EH (cell line): ENCODE data around the gene TFEB.

Experiments used
- DNase-seq: peaks from one replicate; pipeline ENCODE4 v3.0.0-alpha.2; 2015; ENCODE audit warnings: low read depth

The TFEB gene

GRCh38 chr6:41674231-41675000 is 61.0 kb downstream of the TFEB start:
- DNase-seq = no peak

DNA sequence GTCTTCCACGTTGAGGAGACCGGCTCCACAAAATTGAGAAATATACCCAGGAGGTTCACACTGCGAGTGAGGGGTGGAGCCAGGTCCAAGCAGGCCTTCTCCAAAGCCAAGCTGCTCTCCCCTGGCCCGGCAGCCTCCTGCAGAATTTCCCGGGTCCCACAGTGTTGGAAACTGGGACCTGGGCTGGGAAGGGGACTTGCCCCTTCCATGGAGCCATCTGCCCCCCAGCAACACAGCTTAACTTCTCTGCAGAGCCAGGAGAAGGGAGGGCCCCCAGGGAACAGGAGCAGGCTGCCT is 61.8 kb downstream of the TFEB start:
- no peak for DNase-seq

DNA sequence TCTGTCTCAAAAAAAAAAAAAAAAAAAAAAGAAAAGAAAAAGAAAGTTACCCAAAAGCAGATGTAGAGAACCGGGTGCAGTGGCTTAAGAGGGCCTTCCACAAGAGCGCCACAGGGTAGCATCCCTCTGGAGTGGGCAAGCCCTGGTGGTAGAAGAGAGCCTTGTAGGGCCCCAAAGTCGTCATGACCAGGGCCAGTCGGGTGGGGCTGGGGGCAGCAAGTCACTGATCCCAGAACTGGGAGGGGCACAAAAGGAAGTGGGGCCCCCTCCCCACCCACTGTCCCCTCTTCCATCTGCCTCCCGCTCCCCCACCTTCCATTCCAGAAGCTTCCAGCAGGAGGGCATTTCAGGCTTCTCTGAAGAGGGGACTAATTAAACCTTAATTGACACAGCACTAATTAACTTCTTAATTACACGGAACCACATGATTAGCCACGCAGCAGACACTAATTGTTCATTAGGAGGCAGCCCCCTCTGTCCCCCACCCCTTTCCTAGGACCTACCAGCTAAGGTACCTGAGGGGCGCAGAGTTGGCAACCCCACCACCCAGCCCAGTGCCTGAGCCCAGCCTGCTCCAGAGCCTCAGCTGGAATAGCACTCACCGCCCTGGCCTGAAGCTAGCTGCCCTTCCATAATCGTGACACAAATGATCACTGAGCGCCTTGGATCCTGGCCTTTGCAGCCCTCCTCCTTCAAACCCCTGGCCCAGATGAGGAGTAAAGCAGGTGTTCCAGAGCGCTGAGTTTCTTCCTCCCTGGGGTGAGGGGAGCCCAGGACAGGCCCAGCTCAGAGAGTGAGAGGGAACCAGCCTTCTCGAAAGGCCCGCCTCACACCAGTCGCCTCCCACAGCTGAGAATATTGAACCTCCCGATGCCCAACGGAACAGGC is 62.3 kb downstream of the TFEB start:
- DNase-seq = no peak

DNA sequence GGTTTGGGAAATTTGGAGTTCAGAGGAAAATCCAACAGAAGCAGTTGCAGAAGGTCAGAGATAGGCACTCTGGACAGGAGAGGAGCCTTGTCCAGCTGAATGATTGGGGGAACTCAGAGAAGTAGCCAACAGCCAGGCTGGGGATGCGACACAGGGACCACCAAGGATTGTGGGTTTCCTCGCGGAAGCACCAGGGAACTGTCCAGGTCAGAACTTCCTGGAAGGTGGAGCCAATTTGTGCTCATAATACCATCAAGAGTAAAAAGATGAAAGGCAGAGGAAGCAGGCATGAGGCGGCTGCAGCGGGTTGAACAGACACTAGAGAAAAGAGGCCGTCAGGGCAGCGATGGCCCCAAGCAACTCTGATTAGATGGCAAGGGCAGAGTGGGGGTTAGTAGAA is 63.4 kb downstream of the TFEB start:
- no peak for DNase-seq

- DNase-seq = no peak
Measured at GRCh38 chr6:41671376-41671775, 64.0 kb downstream of the TFEB start.

GRCh38 chr6:41670703-41671360 is 64.6 kb downstream of the TFEB start:
- no peak for DNase-seq

GRCh38 chr6:41668968-41669367 is 66.4 kb downstream of the TFEB start:
- DNase-seq = no peak

GRCh38 chr6:41667195-41667594 is 68.2 kb downstream of the TFEB start:
- no peak for DNase-seq

DNA sequence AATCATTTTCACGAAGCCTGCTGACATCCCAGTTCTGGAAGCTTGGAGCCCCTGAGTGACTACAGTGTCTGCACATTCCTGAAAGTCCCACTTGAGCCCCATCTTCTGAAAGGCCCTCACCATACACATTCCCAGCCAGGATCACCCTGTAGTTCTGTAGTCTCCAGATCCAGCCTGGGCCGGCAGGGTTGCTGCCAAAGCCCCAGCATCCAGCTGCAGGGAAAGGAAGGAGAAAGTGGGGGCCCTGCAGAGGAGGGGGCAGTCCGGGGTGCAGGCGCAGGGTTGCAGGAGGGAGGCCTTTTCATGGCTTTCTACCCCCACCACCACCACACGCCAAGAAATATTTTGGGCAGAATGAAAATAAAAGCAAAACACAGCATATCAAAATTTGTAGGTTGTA is 71.1 kb downstream of the TFEB start:
- no peak for DNase-seq

GRCh38 chr6:41663568-41663967 is 71.8 kb downstream of the TFEB start:
- DNase-seq = no peak

DNA sequence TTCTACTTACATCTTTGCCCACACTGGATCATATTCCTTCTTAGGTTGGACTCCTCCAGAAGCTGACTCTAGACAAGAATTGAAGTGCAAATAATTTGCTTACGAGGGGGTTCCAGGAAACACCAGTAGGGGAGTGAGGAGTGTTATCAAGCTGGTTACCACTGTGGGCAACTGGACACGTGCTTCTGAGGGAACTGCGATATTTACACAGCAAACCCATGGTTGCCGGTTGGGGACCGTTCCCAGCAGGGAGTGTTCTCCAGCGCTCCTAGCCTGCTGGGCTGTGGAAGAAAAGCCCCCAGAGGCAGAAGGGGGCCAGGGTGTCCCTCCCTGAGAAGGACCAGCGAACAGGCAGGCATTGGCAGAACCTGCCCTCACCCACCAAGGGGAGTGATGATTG is 75.5 kb downstream of the TFEB start:
- DNase-seq = no peak

- no peak for DNase-seq
Measured at GRCh38 chr6:41658636-41659035, 76.8 kb downstream of the TFEB start.

DNA sequence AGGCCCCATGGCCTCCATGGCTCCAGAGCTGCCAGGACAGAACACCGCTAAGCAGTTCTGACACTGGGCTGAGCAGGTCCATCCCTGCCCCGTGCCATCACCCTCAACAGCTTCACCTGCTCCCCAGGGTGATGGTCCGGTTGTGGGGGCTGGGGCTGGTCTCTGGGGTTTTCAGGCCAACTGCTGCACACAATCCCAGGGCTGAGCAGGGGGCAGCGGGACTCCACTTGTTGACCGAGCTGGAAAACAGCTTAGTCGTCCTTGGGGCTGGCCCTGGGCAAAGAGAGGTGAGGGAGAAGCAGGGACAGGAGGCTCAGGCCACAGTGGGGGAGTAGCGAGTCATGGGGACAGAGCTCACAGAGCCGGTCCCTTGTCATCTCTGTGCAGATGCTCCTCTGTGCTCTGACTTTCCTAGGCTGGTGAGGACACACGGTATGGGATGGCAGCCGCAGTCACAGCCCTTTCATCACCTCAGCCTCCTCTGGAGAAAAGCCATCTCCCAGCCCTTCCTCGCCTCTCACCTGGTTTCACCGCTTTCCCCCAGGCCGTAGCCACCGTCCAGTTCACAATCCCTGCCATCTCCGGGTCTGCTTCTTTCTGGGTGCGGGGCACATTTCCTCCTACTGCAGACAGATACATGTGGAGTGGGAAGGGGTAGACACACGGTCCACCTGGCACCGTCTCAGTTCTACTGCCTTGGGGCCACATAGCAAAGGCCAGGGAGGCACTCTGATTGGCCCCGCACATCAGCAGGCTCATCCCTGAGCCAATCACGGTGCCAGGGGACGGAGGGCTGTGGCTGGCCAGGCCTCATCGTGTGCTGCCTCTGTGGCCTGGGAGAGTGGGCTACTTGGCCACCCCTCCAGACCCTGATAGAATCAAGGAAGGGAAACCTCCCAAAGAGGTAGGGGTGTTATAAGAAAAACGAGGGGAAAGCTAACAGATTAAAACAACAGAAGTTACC is 78.0 kb downstream of the TFEB start:
- no peak for DNase-seq

GRCh38 chr6:41656002-41656691 is 79.3 kb downstream of the TFEB start:
- DNase-seq = peak; percentile 22

GRCh38 chr6:41655646-41656001 is 79.8 kb downstream of the TFEB start:
- no peak for DNase-seq

- DNase-seq = no peak
Measured at GRCh38 chr6:41655176-41655575, 80.2 kb downstream of the TFEB start.

GRCh38 chr6:41654698-41655151 is 80.7 kb downstream of the TFEB start:
- DNase-seq = no peak

DNA sequence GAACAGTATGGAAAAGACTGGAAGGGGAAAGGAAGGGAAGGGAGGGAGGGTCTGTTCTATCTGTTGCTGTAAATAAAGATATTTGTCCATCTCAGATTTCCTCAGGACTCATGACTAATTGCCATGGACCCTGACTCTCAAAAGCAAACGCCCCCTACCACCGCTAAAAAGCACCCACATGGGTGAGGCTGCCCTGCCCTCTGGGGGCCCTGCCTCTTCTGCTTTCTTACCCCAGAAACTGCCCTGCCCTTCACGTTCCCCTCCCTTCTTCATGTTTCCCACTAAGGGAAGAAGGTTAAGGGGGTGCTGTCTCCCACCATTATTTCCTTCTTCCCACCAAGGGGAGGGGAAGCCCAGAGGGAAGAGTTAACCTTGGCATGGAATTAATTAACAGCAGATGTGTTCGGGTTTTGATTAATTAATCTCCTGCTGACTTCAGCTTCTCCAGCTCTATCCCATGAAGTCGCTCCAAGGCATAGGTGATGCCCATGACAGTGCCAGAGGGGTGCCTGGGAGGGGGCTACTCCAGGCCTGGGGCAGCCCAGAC is 81.2 kb downstream of the TFEB start:
- no peak for DNase-seq

- no peak for DNase-seq
Measured at GRCh38 chr6:41653691-41654090, 81.7 kb downstream of the TFEB start.

DNA sequence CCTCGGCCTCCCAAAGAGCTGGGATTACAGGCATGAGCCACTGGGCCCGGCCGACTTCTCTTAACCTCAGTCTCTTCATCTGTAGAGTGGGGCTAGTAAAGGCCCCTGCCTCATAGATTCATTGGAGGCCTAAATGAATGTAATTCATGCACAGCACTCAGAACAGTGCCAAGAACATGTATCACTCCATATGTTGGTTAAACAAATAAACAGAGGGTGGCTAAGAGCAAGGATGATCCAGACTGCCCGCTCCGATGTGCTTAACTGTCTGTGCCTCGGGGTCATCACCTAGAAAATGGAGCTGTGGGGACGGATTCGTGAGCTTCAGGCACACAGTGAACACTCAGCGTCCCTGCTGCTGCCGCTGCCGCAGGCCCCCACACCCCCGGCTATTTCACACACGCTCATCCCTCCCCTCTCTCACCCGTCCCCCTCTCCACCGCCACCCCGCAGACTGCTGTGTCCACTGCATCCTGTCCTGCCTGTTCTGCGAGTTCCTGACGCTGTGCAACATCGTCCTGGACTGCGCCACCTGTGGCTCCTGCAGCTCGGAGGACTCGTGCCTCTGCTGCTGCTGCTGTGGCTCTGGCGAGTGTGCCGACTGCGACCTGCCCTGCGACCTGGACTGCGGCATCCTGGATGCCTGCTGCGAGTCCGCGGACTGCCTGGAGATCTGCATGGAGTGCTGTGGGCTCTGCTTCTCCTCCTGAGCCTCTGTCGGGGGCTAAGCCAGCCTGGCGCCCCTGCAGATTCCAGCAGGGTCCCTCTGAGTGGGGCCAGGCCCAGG is 82.3 kb downstream of the TFEB start:
- DNase-seq = peak; percentile 50
